Upper lobe of left lung (tissue), 4 donors: Measurements from ENCODE around the gene CNOT3.

Source experiments
- CTCF ChIP-seq, 6 experiments: fragments of 450-650 bp in 4 of 6; fragments of 200-600 bp in 2 of 6; sonication (generic) in 2 of 6; IDR thresholded peaks; one replicate each; pipeline ENCODE4 v1.5.1; 2016 to 2019; ENCODE audit warnings: antibody characterized with exemption in 6 of 6
- EP300 ChIP-seq, 4 donors: sonication (generic); formaldehyde crosslinking; IDR thresholded peaks; one replicate each; pipeline ENCODE4 v1.5.1; 2017; ENCODE audit warnings: antibody characterized with exemption in 4 of 4, control low read depth in 2 of 4
- POLR2A ChIP-seq, 4 donors: fragments of 450-650 bp; IDR thresholded peaks; one replicate each; pipeline ENCODE4 v1.5.1; 2016 to 2017; ENCODE audit warnings: antibody characterized with exemption in 4 of 4, mild to moderate bottlenecking in 2 of 4

- TF ChIP-seq EP300 (IDR thresholded peaks at IDR 0.05) = no peak
- peak in 3 of 4 donors; percentile 17 to 90 (median 78) for TF ChIP-seq POLR2A (IDR thresholded peaks at IDR 0.05)
- TF ChIP-seq CTCF (IDR thresholded peaks at IDR 0.05) = no peak
Observed at GRCh38 chr19:54137699-54138488, at the start of gene CNOT3.
